Duodenal mucosa (tissue), 2 donors: ENCODE data around the gene BMERB1.

Experiments
- H3K27ac ChIP-seq: one replicate; pipeline ENCODE4 v1.7.0; 2013; ENCODE audit warnings: low read depth, low read length
- H3K27me3 ChIP-seq, 2 donors: one replicate each; pipeline ENCODE4 v1.7.0; 2013; ENCODE audit warnings: low read length in 2 of 2, control low read depth in 1 of 2; ENCODE audit not compliant: insufficient read depth in 2 of 2, control insufficient read depth in 1 of 2
- H3K36me3 ChIP-seq, 2 donors: one replicate each; pipeline ENCODE4 v1.7.0; 2013; ENCODE audit warnings: low read length in 2 of 2, control low read depth in 1 of 2; ENCODE audit not compliant: insufficient read depth in 2 of 2, control insufficient read depth in 1 of 2
- H3K4me1 ChIP-seq, 2 donors: one replicate each; pipeline ENCODE4 v1.7.0; 2013; ENCODE audit warnings: low read length in 2 of 2, control low read depth in 1 of 2; ENCODE audit not compliant: insufficient read depth in 2 of 2, control insufficient read depth in 1 of 2
- H3K4me3 ChIP-seq, 2 donors: one replicate each; pipeline ENCODE4 v1.7.0; 2013; ENCODE audit warnings: low read length in 2 of 2, low read depth in 1 of 2
- H3K9ac ChIP-seq, 2 donors: one replicate each; pipeline ENCODE4 v1.7.0; 2013; ENCODE audit warnings: low read length in 2 of 2, low read depth in 1 of 2
- H3K9me3 ChIP-seq, 2 donors: one replicate each; pipeline ENCODE4 v1.7.0; 2013; ENCODE audit warnings: low read length in 2 of 2, control low read depth in 1 of 2; ENCODE audit not compliant: control insufficient read depth in 1 of 2

Gene BMERB1

DNA sequence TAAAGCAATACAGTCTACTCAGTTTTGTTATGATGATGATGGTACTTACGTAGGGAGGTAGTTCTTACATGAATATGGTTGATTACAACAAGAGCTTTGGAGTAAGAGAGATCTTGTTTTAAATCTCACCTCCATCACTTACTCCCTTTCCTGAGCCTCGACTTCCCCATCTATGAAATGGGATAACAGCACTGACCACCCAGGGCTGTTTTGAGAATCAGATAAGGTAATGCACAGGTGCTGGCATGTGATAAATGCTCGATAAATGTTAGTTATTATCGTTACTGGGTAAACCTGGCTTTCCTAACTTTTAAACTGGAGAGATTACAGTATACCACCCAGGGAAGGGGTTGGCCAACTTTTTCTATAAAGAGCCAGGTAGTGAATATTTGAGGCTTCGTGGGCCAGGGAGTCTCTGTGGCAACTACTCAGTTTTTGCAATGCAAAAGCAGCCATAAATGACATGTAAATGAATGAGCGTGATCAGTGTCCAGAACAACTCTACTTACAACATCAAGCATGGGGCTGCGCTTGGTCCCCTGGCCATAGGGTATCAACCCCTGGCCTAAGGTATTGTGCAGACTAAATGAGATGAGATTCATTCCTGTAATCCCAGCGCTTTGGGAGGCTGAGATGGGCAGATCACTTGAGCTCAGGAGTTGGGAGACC is 73.7 kb downstream of the BMERB1 start:
- H3K9me3 ChIP-seq, result no peaks in the 10 kb centered on the region
- H3K4me1 ChIP-seq, result no peaks in the 10 kb centered on the region
- H3K36me3 ChIP-seq, result no peaks in the 10 kb centered on the region
- no peak overlapping the region for H3K4me3 ChIP-seq
- H3K27me3 ChIP-seq, result no peaks in the 10 kb centered on the region
- no peak overlapping the region for H3K9ac ChIP-seq
- H3K27ac ChIP-seq, result no peak overlapping the region

DNA sequence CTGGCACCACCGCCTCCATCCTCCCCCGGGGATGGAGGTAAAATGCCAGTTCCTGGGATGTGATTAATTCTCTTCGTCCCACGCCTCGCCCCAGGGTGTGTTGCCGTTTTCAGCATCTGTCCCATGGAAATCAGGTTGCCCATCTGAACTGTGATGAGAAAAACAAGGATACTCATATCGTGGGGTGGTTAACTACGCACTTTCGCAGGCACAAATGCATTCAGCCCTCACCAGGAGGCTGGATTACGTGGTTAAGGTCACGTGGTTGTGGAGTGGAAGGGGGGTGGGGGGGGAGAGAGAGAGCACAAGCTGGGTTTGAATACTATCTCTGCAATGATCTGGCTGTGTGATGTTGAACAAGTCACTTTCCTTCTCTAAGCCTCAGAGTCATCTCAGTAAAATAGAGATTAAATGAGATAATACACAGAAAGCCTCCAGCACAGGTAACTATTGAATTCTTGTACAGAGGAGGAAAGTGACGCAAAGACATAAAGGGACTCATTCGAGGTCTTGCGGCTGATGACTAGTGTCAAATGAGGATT is 74.7 kb downstream of the BMERB1 start:
- Histone ChIP-seq H3K9ac (no peak overlapping the region), H3K4me3 (no peak overlapping the region), H3K36me3 (no peaks in the 10 kb centered on the region), H3K9me3 (no peaks in the 10 kb centered on the region), H3K4me1 (no peaks in the 10 kb centered on the region), H3K27me3 (no peaks in the 10 kb centered on the region), H3K27ac (no peak overlapping the region)

DNA sequence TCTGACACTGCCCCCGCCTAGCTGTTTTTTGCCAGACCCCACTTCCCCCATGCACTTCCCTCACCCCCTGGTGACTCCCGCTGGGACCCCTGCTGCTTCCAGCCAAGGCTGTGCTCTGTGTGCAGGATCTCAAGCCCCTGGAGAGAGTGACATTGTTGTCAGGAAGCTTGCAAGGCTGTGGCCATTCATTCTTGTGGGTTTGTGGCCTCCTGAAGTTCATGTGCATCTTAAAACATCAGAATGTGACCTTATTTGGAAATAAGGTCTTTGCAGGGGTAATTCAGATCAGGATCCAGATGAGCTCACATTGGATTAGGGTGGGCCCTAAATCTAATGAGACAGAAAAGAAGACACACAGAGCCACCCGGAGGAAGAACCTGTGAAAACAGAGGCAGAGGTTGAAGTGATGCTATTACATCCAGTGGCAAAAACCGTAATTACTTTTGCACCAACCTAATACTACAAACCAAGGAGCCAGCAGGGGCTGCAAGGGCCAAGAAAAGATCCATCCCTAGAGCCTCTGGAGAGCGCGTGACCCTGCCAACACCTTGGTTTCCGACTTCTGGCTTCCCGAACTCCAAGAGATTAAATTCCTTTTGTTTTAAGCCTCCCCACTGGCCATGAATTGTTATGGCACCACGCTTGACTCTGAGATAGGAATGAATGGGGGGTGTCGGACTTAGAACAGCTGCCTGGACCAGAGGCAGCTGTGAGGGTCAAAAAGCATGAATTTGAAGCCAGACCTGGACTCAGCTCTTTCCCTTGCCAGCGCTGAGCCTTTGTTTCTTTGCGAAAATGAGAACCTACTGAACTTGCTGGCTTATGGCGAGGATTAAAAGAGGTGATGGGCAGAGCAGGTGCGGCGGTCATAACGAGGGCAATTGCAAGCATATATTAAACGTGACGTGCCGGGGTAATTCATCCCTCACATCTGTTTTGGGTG is 75.5 kb downstream of the BMERB1 start:
- no peak overlapping the region for H3K27ac ChIP-seq

GRCh38 chr16:15510992-15511391 is 76.6 kb downstream of the BMERB1 start:
- Histone ChIP-seq H3K9me3 (no peaks in the 10 kb centered on the region), H3K27ac (no peak overlapping the region), H3K27me3 (no peaks in the 10 kb centered on the region), H3K4me3 (no peak overlapping the region), H3K36me3 (no peaks in the 10 kb centered on the region), H3K9ac (no peak overlapping the region), H3K4me1 (no peaks in the 10 kb centered on the region)

More for the DNA sequence above, 75.5 kb downstream of the BMERB1 start:
- H3K9me3 ChIP-seq, result no peaks in the 10 kb centered on the region
- no peak overlapping the region for H3K4me3 ChIP-seq
- no peak overlapping the region for H3K9ac ChIP-seq
- no peaks in the 10 kb centered on the region for H3K36me3 ChIP-seq
- H3K27me3 ChIP-seq, result no peaks in the 10 kb centered on the region
- no peaks in the 10 kb centered on the region for H3K4me1 ChIP-seq

DNA sequence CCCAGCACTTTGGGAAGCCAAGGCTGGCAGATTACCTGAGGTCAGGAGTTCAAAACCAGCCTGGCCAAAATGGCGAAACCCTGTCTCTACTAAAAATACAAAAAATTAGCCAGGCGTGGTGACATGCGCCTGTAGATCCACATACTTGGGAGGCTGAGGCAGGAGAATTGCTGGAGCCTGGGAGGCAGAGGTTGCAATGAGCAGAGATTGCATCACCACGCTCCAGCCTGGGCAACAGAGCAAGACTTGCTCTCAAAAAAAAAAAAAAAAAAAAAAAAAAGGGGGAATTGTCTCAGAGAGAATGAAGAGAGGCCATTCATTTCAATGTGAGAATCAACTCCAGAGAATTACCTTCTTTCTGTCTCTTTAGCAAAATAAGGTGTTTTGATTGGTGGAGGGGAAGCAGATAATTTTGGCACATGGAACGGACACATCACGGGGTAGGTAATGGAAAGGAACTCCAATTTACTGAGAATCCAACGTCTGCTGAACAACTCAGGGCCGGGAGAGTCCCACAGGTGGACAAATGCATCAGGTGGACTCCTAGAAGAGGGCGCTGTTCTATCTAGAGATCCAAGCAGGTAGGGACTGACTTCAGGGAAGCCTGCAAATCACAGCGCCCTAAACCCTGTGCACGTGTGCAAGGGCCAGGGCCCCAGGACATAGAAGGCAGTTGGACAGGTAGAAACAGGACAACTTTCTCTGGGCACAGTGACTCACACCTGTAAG is 77.5 kb downstream of the BMERB1 start:
- Histone ChIP-seq H3K9me3 (no peaks in the 10 kb centered on the region), H3K36me3 (no peaks in the 10 kb centered on the region)

GRCh38 chr16:15513156-15513555 is 78.8 kb downstream of the BMERB1 start:
- Histone ChIP-seq H3K27ac (no peak overlapping the region), H3K9me3 (no peaks in the 10 kb centered on the region), H3K27me3 (no peaks in the 10 kb centered on the region), H3K4me1 (no peaks in the 10 kb centered on the region), H3K9ac (no peak overlapping the region), H3K36me3 (no peaks in the 10 kb centered on the region), H3K4me3 (no peak overlapping the region)

More for the DNA sequence above, 77.5 kb downstream of the BMERB1 start:
- no peaks in the 10 kb centered on the region for H3K4me1 ChIP-seq
- H3K27me3 ChIP-seq, result no peaks in the 10 kb centered on the region
- no peak overlapping the region for H3K9ac ChIP-seq
- no peak overlapping the region for H3K4me3 ChIP-seq
- H3K27ac ChIP-seq, result no peak overlapping the region

GRCh38 chr16:15515992-15516391 is 81.6 kb downstream of the BMERB1 start:
- Histone ChIP-seq H3K9me3 (no peaks in the 10 kb centered on the region), H3K9ac (no peak overlapping the region), H3K27me3 (no peaks in the 10 kb centered on the region), H3K4me1 (peaks cover 0 to under 1% of the 10 kb centered on the region in 2 donors), H3K36me3 (no peaks in the 10 kb centered on the region), H3K27ac (no peak overlapping the region), H3K4me3 (no peak overlapping the region)

DNA sequence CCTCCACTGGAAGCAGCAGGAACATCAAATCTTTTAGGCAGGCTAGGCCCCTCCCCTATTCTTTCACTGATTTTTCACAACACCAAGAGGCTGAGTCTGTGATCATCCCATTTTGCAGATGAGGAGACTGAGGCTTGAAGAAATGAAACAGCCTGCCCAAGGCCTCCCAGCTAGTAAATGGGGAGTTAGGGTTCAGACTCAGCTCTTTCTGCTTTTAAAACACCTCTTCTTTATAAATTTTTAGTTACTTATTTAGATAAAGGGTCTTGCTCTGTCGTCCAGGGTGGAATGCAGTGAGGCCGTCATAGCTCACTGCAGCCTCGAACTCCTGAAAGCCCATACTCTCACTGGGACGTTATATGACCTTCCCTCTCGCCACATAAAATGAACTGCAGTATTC is 82.2 kb downstream of the BMERB1 start:
- peaks cover 3 to 7% of the 10 kb centered on the region in 2 donors for H3K4me1 ChIP-seq
- H3K9me3 ChIP-seq, result no peaks in the 10 kb centered on the region
- H3K27ac ChIP-seq, result no peak overlapping the region
- no peak overlapping the region for H3K4me3 ChIP-seq
- no peaks in the 10 kb centered on the region for H3K36me3 ChIP-seq
- no peaks in the 10 kb centered on the region for H3K27me3 ChIP-seq
- no peak overlapping the region for H3K9ac ChIP-seq

DNA sequence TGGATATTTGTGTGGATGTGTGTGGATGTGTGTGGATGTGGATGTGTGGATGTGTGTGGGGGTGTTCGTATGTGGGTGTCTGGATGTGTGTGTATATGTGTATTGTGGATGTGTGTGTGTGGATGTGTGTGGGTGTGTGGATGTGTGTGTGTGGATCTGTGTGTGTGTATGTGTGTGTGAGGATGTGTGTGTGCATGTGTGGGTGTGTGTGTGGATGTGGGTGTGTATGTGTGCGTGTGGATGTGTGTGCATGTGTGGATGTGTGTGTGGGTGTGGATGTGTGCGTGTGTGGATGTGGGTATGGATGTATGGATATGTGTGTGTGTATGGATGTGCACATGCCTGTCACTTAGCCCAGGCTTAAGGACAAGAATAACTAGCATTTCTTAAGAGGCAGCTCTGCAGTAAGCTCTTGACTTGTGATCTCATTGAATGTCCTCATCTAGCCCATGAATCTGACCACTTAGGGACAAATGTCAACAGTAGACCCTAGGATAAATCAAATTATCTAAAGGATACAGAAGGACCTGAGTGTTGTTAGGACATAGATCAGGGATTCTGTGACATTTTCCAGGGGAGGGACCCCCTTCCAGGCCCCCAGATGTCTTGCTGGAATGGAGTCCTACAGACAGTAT is 83.5 kb downstream of the BMERB1 start:
- Histone ChIP-seq H3K4me3 (no peak overlapping the region), H3K27ac (no peak overlapping the region), H3K9me3 (no peaks in the 10 kb centered on the region), H3K4me1 (peaks cover 3 to 7% of the 10 kb centered on the region in 2 donors), H3K9ac (no peak overlapping the region), H3K36me3 (no peaks in the 10 kb centered on the region), H3K27me3 (no peaks in the 10 kb centered on the region)
